GM19463 (cell line): ENCODE results near the gene PLEKHO2.
"Not testable (repeated sequence)": the region's sequence is repeated elsewhere in the genome, so short reads cannot be mapped to it uniquely, and the experiment has no call there.

ENCODE experiments used
- ATAC-seq: cut with Tn5 transposase; IDR thresholded peaks from one replicate; pipeline ENCODE4 v1.9.1; 2021; ENCODE audit warnings: mild to moderate bottlenecking, moderate library complexity; ENCODE audit not compliant: unreplicated experiment

Gene PLEKHO2, protein sequence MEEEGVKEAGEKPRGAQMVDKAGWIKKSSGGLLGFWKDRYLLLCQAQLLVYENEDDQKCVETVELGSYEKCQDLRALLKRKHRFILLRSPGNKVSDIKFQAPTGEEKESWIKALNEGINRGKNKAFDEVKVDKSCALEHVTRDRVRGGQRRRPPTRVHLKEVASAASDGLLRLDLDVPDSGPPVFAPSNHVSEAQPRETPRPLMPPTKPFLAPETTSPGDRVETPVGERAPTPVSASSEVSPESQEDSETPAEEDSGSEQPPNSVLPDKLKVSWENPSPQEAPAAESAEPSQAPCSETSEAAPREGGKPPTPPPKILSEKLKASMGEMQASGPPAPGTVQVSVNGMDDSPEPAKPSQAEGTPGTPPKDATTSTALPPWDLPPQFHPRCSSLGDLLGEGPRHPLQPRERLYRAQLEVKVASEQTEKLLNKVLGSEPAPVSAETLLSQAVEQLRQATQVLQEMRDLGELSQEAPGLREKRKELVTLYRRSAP

DNA sequence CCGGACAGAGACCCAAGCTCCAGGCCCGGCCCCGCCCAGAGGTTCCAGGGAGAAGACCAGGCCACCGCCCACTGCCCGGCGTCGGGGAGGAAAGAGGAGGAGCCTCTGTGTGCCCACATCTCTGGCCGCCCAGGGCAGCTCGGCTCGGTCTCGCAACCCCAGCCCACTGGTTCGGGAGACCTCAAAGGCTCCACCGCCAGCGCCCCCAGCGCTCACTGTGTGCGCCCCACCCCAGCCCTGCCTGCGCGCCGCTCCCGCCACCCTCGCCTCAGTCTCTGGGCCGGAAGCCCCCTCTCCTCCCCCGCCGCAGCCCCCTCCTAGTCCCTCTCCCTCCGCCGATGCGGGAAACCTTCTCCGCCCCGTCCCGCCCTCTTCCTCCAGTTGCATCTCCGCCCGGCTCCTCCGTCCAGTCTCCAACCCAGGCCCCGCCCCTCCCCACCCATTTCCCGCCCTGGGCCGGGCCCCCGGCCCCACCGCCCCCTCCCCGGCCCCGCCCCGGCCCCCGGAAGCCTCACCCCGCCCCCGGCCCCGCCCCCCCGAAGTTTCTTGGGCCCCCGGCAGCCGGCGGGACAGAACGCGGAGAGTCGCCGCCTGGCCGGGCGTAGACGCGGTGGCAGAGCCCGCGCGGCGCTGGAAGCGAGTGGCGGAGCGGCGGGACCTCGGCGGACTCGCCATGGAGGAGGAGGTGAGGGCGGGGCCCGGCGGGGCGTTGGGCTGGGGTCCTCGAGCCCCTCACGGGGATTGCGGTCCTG, at the start of gene PLEKHO2:
Gene PLEKHO2 (plus strand): TSS at position 572 of the 752 bp plus-strand sequence. CDS start 102 bp downstream, at position 674.
- peak; percentile 64 for ATAC-seq

DNA sequence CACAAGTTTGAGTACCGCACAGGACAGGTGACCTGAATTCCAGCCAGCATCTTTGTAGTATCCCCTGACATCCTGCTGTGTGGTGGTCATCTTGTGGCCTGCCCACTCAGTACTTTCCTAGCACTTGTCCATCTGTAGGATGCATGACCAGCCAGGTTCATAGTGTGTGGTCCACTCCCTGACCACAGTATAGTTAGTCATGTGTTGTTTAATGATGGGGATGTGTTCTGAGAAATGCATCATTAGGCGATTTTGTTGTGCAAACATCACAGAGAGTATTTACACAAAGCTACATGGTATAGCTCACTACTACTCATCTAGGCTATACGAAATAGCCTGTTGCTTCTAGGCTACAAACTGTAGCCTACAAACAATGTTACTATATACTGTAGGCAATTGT, 49.4 kb upstream of the PLEKHO2 start:
- no peak for ATAC-seq

DNA sequence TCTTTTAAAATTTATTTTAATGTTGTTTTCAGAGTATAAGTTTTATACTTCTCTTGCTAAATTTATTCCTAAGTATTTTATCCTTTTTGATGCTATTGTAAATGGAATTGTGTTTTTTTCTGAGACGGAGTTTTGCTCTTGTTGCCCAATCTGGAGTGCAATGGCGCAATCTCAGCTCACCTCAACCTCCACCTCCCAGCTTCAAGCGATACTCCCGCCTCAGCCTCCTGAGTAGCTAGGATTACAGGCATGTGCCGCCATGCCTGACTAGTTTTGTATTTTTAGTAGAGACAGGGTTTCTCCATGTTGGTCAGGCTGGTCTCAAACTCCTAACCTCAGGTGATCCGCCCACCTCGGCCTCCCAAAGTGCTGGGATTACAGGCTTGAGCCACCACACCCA, 46.4 kb upstream of the PLEKHO2 start:
- ATAC-seq: not testable (repeated sequence)

DNA sequence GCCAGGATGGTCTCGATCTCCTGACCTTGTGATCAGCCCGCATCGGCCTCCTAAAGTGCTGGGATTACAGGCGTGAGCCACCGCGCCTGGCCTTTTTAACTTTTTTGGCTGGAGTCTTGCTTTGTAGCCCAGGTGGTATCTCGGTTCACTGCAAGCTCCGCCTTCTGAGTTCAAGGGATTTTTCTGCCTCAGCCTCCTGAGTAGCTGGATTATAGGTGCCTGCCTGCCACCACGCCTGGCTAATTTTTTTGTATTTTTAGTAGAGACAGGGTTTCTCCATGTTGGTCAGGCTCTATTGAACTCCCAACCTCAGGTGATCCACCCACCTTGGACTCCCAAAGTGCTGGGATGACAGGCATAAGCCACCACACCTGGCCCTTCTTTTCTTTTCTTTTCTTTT, 45.8 kb upstream of the PLEKHO2 start:
- not testable (repeated sequence) for ATAC-seq

DNA sequence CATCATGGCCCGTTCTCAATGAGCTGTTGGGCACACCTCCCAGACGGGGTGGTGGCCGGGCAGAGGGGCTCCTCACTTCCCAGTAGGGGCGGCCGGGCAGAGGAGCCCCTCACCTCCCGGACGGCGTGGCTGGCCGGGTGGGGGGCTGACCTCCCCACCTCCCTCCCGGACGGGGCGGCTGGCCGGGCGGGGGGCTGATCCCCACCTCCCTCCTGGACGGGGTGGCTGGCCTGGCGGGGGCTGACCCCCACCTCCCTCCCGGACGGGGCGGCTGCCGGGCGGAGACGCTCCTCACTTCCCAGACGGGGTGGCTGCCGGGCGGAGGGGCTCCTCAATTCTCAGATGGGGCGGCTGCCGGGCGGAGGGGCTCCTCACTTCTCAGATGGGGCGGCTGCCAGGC, 42.8 kb upstream of the PLEKHO2 start:
- ATAC-seq: not testable (repeated sequence)

DNA sequence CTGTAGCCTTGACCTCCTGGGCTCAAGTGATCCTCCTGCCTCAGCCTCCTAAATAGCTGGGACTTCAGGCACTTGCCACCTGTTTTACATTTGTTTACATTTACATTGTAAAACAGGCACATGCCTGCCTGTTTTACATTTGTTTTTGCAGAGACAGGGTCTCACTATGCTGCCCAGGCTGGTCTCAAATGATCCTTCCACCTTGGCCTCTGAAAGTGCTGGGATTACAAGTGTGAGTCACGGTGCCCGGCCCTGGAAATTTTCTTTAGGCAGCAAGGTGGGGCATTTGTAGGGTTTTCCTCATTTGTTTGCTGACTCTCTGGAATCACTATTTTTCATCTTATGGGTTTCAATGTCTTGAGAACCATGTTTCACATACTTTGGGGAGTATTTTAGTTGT, 41.2 kb upstream of the PLEKHO2 start:
- no peak for ATAC-seq

DNA sequence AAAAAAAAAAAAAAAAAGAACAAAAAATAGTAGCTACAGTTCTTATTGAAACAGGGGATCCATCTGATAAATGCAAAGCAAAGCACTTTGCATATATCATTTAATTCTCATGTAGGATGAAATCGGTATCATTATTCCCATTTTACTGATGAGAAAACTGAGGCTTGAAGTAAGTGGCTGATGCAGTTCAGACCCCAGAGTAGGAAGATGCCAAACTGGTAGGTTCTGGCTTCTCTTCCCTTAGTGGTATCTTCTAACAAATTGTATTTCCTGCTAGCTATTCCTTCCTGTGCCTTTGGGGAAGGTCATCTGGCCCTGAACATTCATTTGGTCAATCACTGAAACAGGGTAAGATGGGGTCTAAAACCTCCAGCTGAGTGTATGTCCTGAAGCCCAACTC, 38.2 kb upstream of the PLEKHO2 start:
- ATAC-seq: no peak

DNA sequence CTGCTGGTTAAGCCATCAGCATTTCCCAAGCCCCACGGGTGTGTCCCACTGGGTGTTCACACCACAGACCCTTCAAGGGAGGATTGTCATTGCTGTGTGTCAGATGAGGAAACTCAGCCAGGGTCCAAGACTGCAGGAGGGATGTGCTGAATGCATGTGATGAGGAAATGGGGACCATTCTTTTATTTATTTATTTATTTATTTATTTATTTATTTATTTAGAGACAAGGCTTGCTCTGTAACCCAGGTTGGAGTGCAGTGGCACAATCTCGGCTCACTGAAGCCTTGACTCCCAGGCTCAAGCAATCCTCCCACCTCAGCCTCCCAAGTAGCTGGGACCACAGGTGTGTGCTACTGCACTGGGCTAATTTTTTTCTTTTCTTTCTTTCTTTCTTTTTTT, 37.1 kb upstream of the PLEKHO2 start:
- ATAC-seq: no peak

DNA sequence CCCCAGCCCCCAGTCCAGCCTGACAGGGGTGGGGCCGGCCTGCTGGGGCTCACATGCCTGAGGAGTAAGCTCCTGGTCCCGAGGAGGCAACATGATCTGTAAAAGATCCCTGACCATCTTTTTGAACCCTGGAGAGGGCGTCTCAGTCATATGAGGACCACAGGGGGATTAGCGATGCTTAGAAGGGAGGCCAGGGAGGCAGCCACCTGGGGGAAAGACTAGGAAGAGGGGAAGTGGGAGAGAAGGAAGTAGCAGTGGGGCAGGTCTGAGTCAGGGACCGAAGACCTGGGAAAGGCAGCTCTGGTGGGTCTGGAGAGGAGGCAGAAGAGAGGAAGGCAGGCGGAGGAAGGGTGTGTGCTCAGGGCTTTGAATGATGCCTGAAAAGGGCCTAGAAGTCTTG, 35.2 kb upstream of the PLEKHO2 start:
- no peak for ATAC-seq

DNA sequence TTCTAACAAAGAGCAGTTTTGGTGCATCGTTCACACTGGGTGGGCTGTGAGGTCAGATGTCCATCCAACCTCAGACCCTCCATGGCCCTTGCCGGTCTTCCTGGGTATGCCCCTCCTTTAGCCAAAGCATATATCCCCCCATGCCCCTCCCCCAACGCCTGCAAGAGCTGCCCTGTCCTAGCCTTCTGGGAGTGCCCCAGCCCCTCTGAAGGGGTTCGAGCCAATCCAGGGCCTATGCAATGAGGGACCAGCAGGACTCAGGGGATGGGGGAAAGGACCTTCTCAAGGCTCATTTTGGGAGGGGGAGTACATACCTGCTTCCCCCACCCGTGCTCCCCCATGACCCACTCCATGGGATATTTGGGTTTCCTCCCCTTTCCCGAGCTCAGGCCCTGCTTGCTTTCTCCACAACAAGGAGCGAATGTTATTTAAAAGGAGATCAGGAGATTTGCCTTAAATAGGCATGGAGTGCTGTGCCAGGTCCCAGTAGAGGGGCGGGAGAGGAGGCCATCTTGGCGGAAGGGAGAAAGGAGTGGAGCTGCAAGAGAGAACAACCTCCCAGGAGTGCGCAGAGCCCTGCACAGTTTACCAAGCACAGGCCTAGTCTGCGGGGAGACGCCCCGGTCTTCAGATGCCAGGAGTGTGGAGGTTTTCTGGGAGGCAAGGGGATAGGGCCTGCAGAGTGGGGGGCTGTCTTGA, 34.5 kb upstream of the PLEKHO2 start:
- no peak for ATAC-seq

DNA sequence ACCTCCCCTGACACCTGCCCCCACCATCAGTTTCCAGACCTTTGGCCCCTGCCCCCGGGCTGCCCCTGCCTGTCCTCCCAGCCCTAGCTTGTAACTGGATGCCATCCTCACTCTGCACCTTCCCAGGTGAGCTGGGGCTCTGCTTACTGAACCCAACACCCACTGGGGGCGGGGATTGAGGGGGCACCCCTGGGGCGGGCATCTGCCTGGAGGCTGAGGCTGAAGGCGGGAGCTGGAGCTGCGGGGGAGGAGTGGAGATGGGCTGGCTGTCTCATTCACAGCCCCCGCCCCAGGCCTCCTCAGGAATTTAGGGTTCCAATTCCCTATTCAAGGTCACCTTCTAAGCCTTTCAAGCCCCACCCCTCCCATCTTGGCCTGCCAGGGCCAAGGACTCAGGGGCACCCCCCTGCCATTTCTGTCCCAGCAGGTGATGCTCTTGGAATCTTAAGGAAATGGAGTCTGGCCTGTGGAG, 33.9 kb upstream of the PLEKHO2 start:
- no peak for ATAC-seq

DNA sequence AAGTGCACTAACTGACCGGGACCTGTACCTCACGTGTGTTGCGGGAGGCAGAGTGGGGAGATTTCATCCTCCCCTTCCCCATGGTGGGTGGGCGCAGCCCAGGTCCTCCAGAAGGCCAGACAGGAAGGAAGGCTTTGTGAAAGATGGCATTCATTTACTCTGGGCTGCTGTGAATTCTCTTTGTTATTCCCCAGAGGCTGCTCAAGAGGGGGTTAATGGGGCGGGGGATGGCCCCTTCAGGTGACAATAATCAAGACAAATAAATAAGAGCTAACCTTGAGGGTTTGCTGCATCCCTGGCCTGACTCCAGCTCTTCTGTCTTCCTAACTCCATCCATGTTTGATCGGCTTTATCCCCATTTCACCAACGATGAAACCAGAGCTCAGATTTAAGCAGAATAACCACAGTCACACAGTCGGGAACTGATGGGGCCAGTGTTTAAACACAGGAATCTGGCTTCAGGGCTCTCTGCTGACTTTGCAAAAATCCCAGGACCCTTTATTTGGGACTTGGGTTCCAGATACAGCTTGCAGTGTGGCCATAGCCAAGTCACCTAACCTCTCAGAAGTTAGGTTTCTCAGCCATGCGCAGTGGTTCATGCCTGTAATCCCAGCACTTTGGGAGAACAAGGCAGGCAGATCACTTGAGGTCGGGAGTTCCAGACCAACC, 32.8 kb upstream of the PLEKHO2 start:
- no peak for ATAC-seq

DNA sequence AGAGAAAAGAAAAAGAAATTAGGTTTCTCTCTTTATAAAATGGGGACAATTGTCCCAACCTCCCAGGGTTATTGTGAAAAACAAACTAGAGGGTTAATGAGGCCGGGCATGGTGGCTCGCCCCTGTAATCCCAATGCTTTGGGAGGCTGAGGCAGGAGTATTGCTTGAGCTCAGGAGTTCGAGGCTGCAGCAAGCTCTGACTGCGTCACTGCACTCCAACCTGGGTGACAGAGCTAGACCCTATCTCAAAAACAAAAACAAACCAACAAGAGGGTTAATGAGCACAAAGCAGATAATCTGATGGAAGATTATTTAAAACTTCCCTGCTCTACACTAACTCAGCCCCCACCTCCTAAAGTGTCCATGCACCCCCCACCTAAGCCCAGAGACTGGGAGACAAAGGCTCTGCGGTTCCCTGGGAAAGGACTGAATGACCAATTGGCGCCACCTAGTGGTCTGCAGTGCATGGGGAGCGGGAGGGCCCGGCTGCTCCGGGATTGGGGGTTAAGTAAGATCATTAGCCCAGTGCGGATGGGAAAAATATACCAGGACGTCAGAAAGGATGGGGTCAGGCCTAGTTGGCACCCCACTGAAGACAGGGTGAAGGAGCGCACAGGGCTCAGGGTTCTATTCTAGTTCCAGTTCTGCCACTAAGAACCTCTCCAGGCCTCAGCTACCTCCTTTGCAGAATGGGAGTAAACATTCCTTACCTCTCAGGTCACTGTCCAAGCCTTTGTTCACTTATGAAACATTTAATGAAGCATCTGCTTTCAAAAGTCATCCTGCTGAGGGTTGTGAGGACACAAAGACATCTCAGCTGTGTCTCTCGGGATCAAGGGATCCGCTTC, 31.8 kb upstream of the PLEKHO2 start:
- ATAC-seq: no peak

DNA sequence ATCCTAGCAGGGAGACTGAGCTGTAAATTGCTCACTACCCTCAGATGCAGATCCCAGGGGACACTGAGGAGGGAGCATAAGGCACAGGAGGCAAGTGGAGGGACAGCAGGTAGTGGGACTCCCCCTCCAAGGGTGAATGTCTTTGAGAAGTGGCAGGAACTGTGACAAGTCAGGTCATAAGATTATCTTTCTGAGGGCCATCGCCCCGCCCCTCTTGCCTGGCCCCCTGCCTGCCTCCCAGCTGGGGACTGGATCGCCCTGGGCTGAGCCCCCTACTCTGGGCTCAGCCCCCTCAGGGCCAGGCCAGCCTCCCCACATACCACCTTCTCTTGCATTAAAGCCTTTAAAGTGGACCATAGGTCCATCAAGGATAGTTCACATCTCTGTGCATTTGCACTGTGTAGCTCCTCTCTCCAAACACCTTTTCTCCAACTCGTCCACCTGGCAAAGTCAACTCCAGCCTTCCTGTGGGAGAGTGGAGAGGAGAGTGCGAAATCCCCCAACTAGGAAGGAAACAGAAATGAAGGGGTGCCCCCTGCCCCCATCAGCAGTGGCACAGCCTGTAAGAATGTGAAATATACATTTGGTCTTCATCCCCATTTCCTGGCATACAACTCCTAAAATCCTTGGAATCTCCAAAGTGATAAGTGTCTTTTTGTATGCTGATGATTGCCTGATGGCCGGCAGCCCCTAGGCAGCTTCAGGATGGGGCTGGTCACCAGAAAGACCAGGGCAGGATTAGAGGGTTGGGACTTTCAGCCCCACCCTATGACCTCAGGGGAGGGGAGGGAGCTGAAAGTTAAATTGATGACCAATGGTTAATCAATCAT, 31.0 kb upstream of the PLEKHO2 start:
- ATAC-seq: no peak

DNA sequence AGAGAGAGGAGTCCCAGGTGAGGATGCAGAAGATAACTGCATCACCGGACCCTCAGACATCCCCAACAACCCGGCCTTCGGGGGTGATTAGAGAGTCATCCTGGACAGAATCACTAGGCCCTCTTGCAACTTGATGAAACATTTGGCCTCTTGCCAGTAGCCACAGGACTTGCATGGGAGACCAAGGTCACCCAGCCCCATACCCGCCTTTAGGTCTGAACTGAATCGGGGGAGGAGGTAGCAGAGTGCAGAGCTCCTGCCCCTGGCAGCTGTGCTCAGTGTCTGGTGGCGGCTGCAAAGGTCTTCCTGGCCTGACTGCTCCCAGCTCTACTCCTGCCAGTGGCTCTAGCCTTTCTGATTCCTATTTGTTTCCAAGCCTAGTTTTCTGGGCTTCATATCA, 28.6 kb upstream of the PLEKHO2 start:
- ATAC-seq: peak; percentile 59

DNA sequence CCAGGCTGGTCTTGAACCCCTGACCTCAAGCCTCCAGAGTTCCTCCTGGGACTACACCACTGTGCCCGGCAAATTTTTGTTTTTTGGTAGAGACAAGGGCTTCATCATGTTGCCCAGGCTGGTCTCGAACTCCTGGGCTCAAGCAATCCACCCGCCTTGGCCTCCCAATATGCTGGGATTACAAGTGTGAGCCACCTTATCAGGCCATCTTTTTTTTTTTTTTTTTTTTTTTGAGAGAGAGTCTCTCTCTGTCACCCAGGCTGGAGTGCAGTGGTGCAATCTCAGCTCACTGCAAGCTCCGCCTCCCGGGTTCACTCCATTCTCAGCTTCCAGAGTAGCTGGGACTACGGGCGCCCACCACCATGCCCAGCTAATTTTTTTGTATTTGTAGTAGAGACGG, 27.4 kb upstream of the PLEKHO2 start:
- not testable (repeated sequence) for ATAC-seq

DNA sequence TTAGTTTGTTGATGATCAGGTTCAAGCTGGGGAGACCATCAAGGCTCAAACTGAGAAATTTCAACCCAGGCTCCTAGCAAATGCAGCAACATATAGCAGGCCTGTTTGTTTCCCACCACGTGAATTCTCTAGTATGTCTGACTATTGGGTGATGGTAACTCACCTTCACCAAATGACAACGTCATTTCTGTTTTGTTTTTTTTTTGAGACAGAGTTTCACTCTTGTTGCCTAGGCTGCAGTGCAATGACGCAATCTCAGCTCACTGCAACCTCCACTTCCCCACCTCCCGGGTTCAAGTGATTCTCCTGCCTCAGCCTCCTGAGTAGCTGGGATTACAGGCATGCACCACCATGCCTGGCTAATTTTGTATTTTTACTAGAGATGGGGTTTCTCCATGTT, 26.8 kb upstream of the PLEKHO2 start:
- not testable (repeated sequence) for ATAC-seq

DNA sequence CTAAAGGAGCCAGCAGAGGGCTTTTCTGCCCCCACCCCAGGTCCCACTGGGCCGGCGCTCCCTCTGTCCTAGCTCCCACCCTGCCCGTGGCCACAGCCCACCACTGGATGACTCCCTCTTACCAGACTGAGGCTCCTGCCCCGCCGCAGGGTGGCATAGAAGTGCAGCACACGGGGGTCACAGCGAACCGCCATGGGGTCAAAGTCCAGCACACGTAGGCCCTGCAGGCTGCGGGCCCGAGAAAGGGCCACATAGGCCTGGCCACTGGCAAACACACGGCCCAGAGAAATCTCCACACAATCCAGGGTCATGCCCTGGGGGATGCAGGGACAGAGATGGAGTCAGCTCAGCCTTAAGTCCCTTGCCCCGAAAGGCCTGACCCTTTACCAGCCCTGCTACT, 25.3 kb upstream of the PLEKHO2 start:
- no peak for ATAC-seq

DNA sequence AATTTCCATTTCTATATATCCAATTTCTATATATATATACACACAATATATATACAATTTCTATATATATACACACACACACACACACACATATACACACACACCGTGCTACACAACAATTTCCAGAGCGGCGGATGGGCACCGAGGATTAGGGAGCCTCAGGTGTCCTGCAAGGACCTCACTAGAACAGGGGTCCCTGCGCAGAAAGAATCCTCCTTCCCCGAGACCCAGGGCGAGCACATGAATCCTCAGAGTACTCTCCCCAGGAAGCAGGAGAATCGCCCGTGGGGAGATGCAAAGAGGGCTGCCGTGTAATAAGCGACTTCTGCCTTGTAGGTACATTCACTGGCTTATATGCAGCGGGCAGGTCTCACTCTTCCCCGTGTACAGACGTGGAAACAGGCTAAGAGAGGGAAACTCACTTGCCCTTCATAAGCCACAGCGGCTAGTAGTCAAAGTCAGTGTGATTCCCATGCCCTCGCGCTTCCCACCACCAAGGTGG, 16.7 kb upstream of the PLEKHO2 start:
- no peak for ATAC-seq
